ENCODE measurements around the gene MAST3. TPM values are rescaled to one million over a fixed set of nuclear protein-coding genes. Genes with fewer than 3 reads are reported as not detected.

MAST3 gene
- total and polyA plus RNA-seq, 2 of the 8 experiments (the other 6 are each of a cell fraction or from before 2014, with no cell fraction given), result 3.4 to 9.0 TPM

- Histone ChIP-seq H3K27me3 (replicated peaks in 1 of 4; ENCODE audit: control insufficient read depth in 3 of 4, extremely low read depth in 1 of 4, insufficient read depth in 3 of 4, low read length in 3 of 4) (no peaks in the 10 kb centered on the region), H2AFZ (ENCODE audit: low read length) (no peak overlapping the region), H3K9ac (replicated peaks in 1 of 4; ENCODE audit: extremely low read depth in 1 of 4, low read depth in 3 of 4, low read length in 3 of 4) (no peak overlapping the region), H4K5ac (ENCODE audit: insufficient read length, low read depth, low read length) (no peak overlapping the region), H2AK5ac (ENCODE audit: low read depth, low read length) (no peak overlapping the region), H2BK20ac (ENCODE audit: low read length) (no peak overlapping the region), H2BK12ac (ENCODE audit: low read depth, low read length) (no peak overlapping the region), H4K91ac (replicated peaks; ENCODE audit: insufficient read length, low read length) (no peak overlapping the region), H3K4me3 (ENCODE audit: extremely low read depth in 1 of 4, insufficient read depth in 2 of 4, low read depth in 3 of 4, low read length in 4 of 4) (no peak overlapping the region), H3K4me2 (ENCODE audit: insufficient read depth in 1 of 2, low read depth in 2 of 2, low read length in 2 of 2) (no peak overlapping the region), H3K4me1 (replicated peaks in 1 of 4; ENCODE audit: control insufficient read depth in 3 of 4, insufficient read depth in 4 of 4, low read length in 3 of 4) (no peaks in the 10 kb centered on the region), H2BK5ac (ENCODE audit: low read depth, low read length) (no peak overlapping the region), H3K79me1 (ENCODE audit: low read depth, low read length) (no peaks in the 10 kb centered on the region), H3K23me2 (ENCODE audit: low read depth, low read length) (no peaks in the 10 kb centered on the region), H3K36me3 (ENCODE audit: control insufficient read depth in 2 of 4, insufficient read depth in 4 of 4, low read length in 3 of 4) (no peaks in the 10 kb centered on the region), H3K14ac (ENCODE audit: insufficient read length) (no peak overlapping the region), H3K56ac (replicated peaks; ENCODE audit: insufficient read length, low read depth, low read length) (no peak overlapping the region), H2BK15ac (ENCODE audit: low read length) (no peak overlapping the region), H4K20me1 (replicated peaks in 1 of 2; ENCODE audit: control insufficient read depth in 1 of 2, insufficient read depth in 2 of 2, low read length in 2 of 2) (no peaks in the 10 kb centered on the region), H3K18ac (ENCODE audit: extremely low read depth, low read length) (no peak overlapping the region), H4K8ac (ENCODE audit: extremely low read depth, insufficient read depth, low read length) (no peak overlapping the region), H3K9me3 (ENCODE audit: insufficient read depth in 2 of 2, low read depth in 1 of 2, low read length in 1 of 2) (no peaks in the 10 kb centered on the region), H3K4ac (replicated peaks; ENCODE audit: insufficient read length, low read depth, low read length) (no peak overlapping the region), H3K27ac (ENCODE audit: low read depth, low read length) (no peak overlapping the region), H2BK120ac (replicated peaks; ENCODE audit: low read depth, low read length) (no peak overlapping the region), H3K23ac (ENCODE audit: insufficient read length) (no peak overlapping the region), H3K79me2 (ENCODE audit: control insufficient read depth in 1 of 2, insufficient read depth in 2 of 2, low read length in 2 of 2) (no peaks in the 10 kb centered on the region)
- 72% methylated on average over 4 of the region's 4 CpGs; no CpG with 5 or more reads in 1 of the 2 experiments for whole genome bisulfite sequencing, 2 experiments (ENCODE audit: extremely low coverage in 1 of 2, insufficient coverage in 1 of 2, insufficient read length in 1 of 2, insufficient replicate concordance in 2 of 2, low coverage in 1 of 2, low lambda C conversion rate in 2 of 2, missing lambda C conversion rate in 1 of 2)
- CTCF ChIA-PET (ENCODE audit: partially characterized antibody), result interaction anchor here (1.0 to 1.6 kb wide), 4 partner anchors 9 to 127 kb away, joined by 3 to 5 read pairs (median 4); no protein-coding TSS in a partner anchor
- no peak for DNase-seq (ENCODE audit: low read depth in 1 of 2, low spot score in 2 of 2)
- POLR2A ChIA-PET (ENCODE audit: partially characterized antibody), result no interaction called here
- FAIRE-seq, result no peak
- TF ChIP-seq NRF1 (IDR thresholded peaks at IDR 0.05; ENCODE audit: low read depth, low read length) (no peak), RNF2 (IDR thresholded peaks at IDR 0.05; ENCODE audit: borderline replicate concordance, low read depth, low read length, missing control alignments, poor library complexity, severe bottlenecking) (no peak), ATF3 (IDR thresholded peaks at IDR 0.05; ENCODE audit: insufficient read depth, low read depth, low read length) (no peak), ASH2L (IDR thresholded peaks at IDR 0.05; ENCODE audit: low read length) (no peak), RXRA (IDR thresholded peaks at IDR 0.05; ENCODE audit: insufficient read depth, low read depth, low read length) (no peak), SP1 (IDR thresholded peaks at IDR 0.05; ENCODE audit: low read depth, low read length) (no peak), POLR2A (IDR thresholded peaks at IDR 0.05; ENCODE audit: control extremely low read depth in 1 of 2, low read depth in 2 of 2, low read length in 2 of 2) (no peak), SP4 (IDR thresholded peaks at IDR 0.05; ENCODE audit: low read length) (no peak), CBX8 (IDR thresholded peaks at IDR 0.05; ENCODE audit: borderline replicate concordance, low read depth, low read length) (no peak), FOSL1 (IDR thresholded peaks at IDR 0.05; ENCODE audit: insufficient read depth, low read depth, low read length) (no peak), POU5F1 (IDR thresholded peaks at IDR 0.05; ENCODE audit: low read depth, low read length) (no peak), HDAC6 (IDR thresholded peaks at IDR 0.05; ENCODE audit: low read depth, low read length) (no peak), SRF (IDR thresholded peaks at IDR 0.05; ENCODE audit: low read depth, low read length) (no peak)
These were observed 24.4 kb upstream of the MAST3 start for GRCh38 chr19:18073197-18073596.

All from H1 (cell line).